GM19193 (cell line): ENCODE measurements around the gene ITGA8.

ENCODE experiments used
- POLR2A ChIP-seq: IDR thresholded peaks from 4 replicates; pipeline ENCODE4 v1.6.1; 2011; ENCODE audit not compliant: insufficient read depth, insufficient read length; ENCODE audit errors: extremely low read depth

Gene ITGA8

GRCh38 chr10:15719899-15720634 is at the start of gene ITGA8:
Gene ITGA8 (minus strand): TSS chr10:15719922. CDS start chr10:15719771, 151 bp downstream.
- no peak for TF ChIP-seq POLR2A

- no peak for TF ChIP-seq POLR2A
These were observed 45.3 kb upstream of the ITGA8 start for GRCh38 chr10:15764892-15765454.

- no peak for TF ChIP-seq POLR2A
These were observed 43.3 kb upstream of the ITGA8 start for GRCh38 chr10:15763006-15763405.

GRCh38 chr10:15760681-15761080 is 41.0 kb upstream of the ITGA8 start:
- TF ChIP-seq POLR2A, result no peak

- TF ChIP-seq POLR2A, result no peak
These were observed 39.5 kb upstream of the ITGA8 start for GRCh38 chr10:15759265-15759664.

GRCh38 chr10:15758618-15759017 is 38.9 kb upstream of the ITGA8 start:
- TF ChIP-seq POLR2A, result no peak

- TF ChIP-seq POLR2A, result no peak
These were observed 35.2 kb upstream of the ITGA8 start for GRCh38 chr10:15754937-15755336.

- no peak for TF ChIP-seq POLR2A
These were observed 31.3 kb upstream of the ITGA8 start for GRCh38 chr10:15751046-15751445.

- no peak for TF ChIP-seq POLR2A
These were observed 28.4 kb upstream of the ITGA8 start for GRCh38 chr10:15748126-15748525.

- no peak for TF ChIP-seq POLR2A
These were observed 27.9 kb upstream of the ITGA8 start for GRCh38 chr10:15747632-15748031.

GRCh38 chr10:15745751-15746150 is 26.0 kb upstream of the ITGA8 start:
- no peak for TF ChIP-seq POLR2A

- no peak for TF ChIP-seq POLR2A
These were observed 24.6 kb upstream of the ITGA8 start for GRCh38 chr10:15744217-15744865.

- no peak for TF ChIP-seq POLR2A
These were observed 23.7 kb upstream of the ITGA8 start for GRCh38 chr10:15743443-15743842.

GRCh38 chr10:15742836-15743235 is 23.1 kb upstream of the ITGA8 start:
- no peak for TF ChIP-seq POLR2A

GRCh38 chr10:15742102-15742501 is 22.4 kb upstream of the ITGA8 start:
- no peak for TF ChIP-seq POLR2A

- no peak for TF ChIP-seq POLR2A
These were observed 21.9 kb upstream of the ITGA8 start for GRCh38 chr10:15741581-15741980.
